PFSK-1 (cell line): ENCODE data around the gene ZNF215.

ENCODE experiments used
- FOXP2 ChIP-seq: optimal IDR thresholded peaks from 2 replicates; pipeline ENCODE3; 2011; ENCODE audit warnings: borderline replicate concordance, control low read depth, inconsistent platforms; ENCODE audit not compliant: insufficient read depth; ENCODE audit errors: extremely low read length, extremely low read depth
- POLR2AphosphoS5 ChIP-seq: IDR thresholded peaks from 2 replicates; pipeline ENCODE4 v1.6.1; 2012; ENCODE audit warnings: low read depth, mild to moderate bottlenecking, control low read depth, low read length, moderate library complexity
- SIN3A ChIP-seq: IDR thresholded peaks from 2 replicates; pipeline ENCODE4 v1.6.1; 2012; ENCODE audit warnings: mild to moderate bottlenecking, low read length, moderate library complexity, borderline replicate concordance; ENCODE audit not compliant: insufficient read depth
- TAF1 ChIP-seq: IDR thresholded peaks from 2 replicates; pipeline ENCODE4 v1.6.1; 2012; ENCODE audit warnings: low read length, control low read depth, borderline replicate concordance; ENCODE audit not compliant: insufficient read depth
- TF ChIP-seq, protein P1 (sequence below), 2 experiments: IDR thresholded peaks; 2 replicates each; pipeline versions ENCODE4 v1.6.1 to v1.8.0; 2011 to 2012; ENCODE audit warnings: low read depth in 2 of 2, low read length in 2 of 2, control low read depth in 1 of 2, inconsistent platforms in 1 of 2, mild to moderate bottlenecking in 1 of 2, moderate library complexity in 1 of 2; ENCODE audit not compliant: insufficient read depth in 1 of 2

Gene ZNF215

DNA sequence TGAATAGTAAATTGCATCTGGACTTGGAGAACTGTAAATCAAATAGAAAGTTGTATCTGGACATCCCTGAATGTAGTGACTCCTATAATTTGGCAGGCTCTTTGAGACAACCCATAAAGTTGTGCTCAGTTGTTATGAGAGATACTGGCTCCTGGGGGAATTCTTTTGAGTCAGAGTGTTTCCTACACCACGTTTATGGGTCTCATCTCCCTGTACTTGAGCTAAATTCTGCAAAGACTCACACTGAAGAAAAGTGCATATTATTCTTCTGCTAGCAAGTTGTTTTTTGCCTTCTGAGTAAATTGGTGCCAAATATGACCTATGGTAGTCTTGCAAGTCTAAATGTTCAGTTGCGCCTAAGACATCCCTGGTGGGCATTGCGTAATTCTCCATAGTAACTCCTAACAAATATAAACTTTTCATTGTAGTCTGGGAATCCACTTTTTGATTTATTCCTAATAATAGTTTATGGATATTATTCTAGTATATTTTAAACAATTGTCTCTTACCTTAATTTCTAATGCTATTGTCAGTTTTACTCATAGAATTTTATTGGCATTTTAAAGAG is 5.0 kb downstream of the ZNF215 start:
- TF ChIP-seq POLR2AphosphoS5 (no peak), TAF1 (no peak), FOXP2 (no peak), SIN3A (no peak)
- TF ChIP-seq, protein P1, sequence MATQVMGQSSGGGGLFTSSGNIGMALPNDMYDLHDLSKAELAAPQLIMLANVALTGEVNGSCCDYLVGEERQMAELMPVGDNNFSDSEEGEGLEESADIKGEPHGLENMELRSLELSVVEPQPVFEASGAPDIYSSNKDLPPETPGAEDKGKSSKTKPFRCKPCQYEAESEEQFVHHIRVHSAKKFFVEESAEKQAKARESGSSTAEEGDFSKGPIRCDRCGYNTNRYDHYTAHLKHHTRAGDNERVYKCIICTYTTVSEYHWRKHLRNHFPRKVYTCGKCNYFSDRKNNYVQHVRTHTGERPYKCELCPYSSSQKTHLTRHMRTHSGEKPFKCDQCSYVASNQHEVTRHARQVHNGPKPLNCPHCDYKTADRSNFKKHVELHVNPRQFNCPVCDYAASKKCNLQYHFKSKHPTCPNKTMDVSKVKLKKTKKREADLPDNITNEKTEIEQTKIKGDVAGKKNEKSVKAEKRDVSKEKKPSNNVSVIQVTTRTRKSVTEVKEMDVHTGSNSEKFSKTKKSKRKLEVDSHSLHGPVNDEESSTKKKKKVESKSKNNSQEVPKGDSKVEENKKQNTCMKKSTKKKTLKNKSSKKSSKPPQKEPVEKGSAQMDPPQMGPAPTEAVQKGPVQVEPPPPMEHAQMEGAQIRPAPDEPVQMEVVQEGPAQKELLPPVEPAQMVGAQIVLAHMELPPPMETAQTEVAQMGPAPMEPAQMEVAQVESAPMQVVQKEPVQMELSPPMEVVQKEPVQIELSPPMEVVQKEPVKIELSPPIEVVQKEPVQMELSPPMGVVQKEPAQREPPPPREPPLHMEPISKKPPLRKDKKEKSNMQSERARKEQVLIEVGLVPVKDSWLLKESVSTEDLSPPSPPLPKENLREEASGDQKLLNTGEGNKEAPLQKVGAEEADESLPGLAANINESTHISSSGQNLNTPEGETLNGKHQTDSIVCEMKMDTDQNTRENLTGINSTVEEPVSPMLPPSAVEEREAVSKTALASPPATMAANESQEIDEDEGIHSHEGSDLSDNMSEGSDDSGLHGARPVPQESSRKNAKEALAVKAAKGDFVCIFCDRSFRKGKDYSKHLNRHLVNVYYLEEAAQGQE (IDR thresholded peaks at IDR 0.05; ENCODE audit: insufficient read depth in 1 of 2, low read depth in 2 of 2, low read length in 2 of 2) = no peak

GRCh38 chr11:6932145-6932544 is 5.9 kb downstream of the ZNF215 start:
- TF ChIP-seq, protein P1 (IDR thresholded peaks at IDR 0.05; ENCODE audit: insufficient read depth in 1 of 2, low read depth in 2 of 2, low read length in 2 of 2) = no peak
- TF ChIP-seq FOXP2 (no peak), POLR2AphosphoS5 (no peak), SIN3A (no peak), TAF1 (no peak)

DNA sequence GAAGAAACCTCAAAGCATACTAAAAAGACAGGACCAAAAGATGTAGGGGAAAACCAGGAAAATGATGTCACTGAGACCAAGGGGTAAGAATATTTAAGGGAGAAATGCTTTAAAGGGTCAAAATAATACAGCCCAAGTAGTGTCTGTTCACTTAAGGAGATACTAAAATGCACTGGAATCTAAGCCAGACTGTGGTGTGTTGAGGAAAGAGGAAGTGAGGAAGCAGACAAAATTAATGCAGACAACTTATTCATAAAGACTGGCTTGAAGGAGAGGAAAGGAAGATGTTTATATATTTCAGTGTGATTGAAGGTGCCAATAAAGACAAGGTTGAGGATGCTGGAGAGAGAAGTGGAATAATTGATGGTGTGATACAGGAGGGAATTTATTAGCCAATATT is 15.7 kb downstream of the ZNF215 start:
- TF ChIP-seq FOXP2 = no peak
- TF ChIP-seq POLR2AphosphoS5 = no peak
- TF ChIP-seq SIN3A = no peak
- no peak for TF ChIP-seq TAF1
- TF ChIP-seq, protein P1 (IDR thresholded peaks at IDR 0.05; ENCODE audit: insufficient read depth in 1 of 2, low read depth in 2 of 2, low read length in 2 of 2) = no peak

DNA sequence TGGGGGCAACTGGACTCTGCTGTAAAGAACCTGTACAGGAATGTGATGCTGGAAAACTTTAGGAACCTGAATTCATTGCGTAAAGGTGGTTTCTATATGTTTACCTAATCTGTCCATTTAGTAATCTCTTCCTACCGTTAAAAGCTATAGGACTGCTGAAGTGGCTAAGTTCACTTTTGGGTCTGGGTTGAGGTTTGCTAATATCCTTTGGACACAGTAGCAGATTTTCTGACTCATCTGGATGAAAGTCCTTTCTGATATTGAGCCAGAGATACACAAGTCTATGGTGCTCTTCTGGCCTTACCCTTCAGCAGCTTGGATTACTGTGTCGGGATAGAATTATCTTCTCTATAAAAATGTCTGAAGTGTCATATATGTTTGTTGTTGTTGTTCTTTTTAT is 16.9 kb downstream of the ZNF215 start:
- TF ChIP-seq FOXP2 (no peak), POLR2AphosphoS5 (no peak)
- TF ChIP-seq, protein P1 (IDR thresholded peaks at IDR 0.05; ENCODE audit: insufficient read depth in 1 of 2, low read depth in 2 of 2, low read length in 2 of 2) = no peak

- no peak for TF ChIP-seq FOXP2
- no peak for TF ChIP-seq TAF1
- TF ChIP-seq, protein P1 (IDR thresholded peaks at IDR 0.05; ENCODE audit: insufficient read depth in 1 of 2, low read depth in 2 of 2, low read length in 2 of 2) = no peak
- TF ChIP-seq SIN3A = no peak
Observed at GRCh38 chr11:6962141-6962540, 35.9 kb downstream of the ZNF215 start.
